Osteocyte (in vitro differentiated cells): ENCODE measurements around the gene FAM181A. TPM values are rescaled to one million over a fixed set of nuclear protein-coding genes. Genes with fewer than 3 reads are reported as not detected.

Experiments
- microRNA-seq: library from miRNA; unstranded; fragments of <30 nt; microRNA quantifications from one replicate; pipeline ENCODE4 v1.1.0, GENCODE V29; 2020; ENCODE audit not compliant: unreplicated experiment
- total RNA-seq: library from RNA; stranded (reverse); gene quantifications from 2 replicates; pipeline ENCODE4 v1.2.1, GENCODE V29; 2021

The FAM181A gene
- total RNA-seq, 1 donor from 2014 or later, result not detected

Small RNAs within 50 kb of the gene (microRNA-seq; reads per million reads assigned to microRNA genes)
- gene MIR4506, result not detected

Other genes starting within 250 kb of the FAM181A start
- gene PRIMA1, start 138.9 kb upstream of the FAM181A start, total RNA-seq, result not detected in 2 replicates
- 0.34 and 0.38 TPM in 2 replicates for gene ASB2, start 49.2 kb downstream of the FAM181A start, total RNA-seq
- not detected in 2 replicates for gene CCDC197, start 70.0 kb downstream of the FAM181A start, total RNA-seq
- 1.3 TPM in 2 replicates for gene OTUB2, start 99.0 kb downstream of the FAM181A start, total RNA-seq
- 167 and 170 TPM in 2 replicates for gene DDX24, start 153.9 kb downstream of the FAM181A start, total RNA-seq
- gene IFI27L1, start 154.0 kb downstream of the FAM181A start, total RNA-seq, result 25.8 and 30.0 TPM in 2 replicates
- 1.5 and 2.6 TPM in 2 replicates for gene IFI27, start 183.4 kb downstream of the FAM181A start, total RNA-seq
- gene IFI27L2, start 202.3 kb downstream of the FAM181A start, total RNA-seq, result 42.5 and 44.7 TPM in 2 replicates
- not detected in 2 replicates for gene PPP4R4, start 247.0 kb downstream of the FAM181A start, total RNA-seq